GM13977 (cell line): ENCODE results near the gene LRRC15.

Source experiments
- DNase-seq: peaks from one replicate; pipeline ENCODE4 v3.0.0; 2012; ENCODE audit warnings: low spot score
- in situ Hi-C: fragments of 300-500 bp; cut with MboI; formaldehyde crosslinking; loops from one replicate; pipeline ENCODE4 v1.12.0; 2022; ENCODE audit warnings: low sequenced_read_pairs, low pct_unique_long_range_greater_than_20kb, mixed read lengths, inconsistent platforms; ENCODE audit not compliant: unreplicated experiment
- TF ChIP-seq, protein P1 (sequence below): IDR thresholded peaks from 2 replicates; pipeline ENCODE4 v1.5.1; 2012; ENCODE audit warnings: mild to moderate bottlenecking, control low read depth; ENCODE audit not compliant: insufficient read depth; ENCODE audit errors: extremely low read depth, missing control alignments

LRRC15 gene

DNA sequence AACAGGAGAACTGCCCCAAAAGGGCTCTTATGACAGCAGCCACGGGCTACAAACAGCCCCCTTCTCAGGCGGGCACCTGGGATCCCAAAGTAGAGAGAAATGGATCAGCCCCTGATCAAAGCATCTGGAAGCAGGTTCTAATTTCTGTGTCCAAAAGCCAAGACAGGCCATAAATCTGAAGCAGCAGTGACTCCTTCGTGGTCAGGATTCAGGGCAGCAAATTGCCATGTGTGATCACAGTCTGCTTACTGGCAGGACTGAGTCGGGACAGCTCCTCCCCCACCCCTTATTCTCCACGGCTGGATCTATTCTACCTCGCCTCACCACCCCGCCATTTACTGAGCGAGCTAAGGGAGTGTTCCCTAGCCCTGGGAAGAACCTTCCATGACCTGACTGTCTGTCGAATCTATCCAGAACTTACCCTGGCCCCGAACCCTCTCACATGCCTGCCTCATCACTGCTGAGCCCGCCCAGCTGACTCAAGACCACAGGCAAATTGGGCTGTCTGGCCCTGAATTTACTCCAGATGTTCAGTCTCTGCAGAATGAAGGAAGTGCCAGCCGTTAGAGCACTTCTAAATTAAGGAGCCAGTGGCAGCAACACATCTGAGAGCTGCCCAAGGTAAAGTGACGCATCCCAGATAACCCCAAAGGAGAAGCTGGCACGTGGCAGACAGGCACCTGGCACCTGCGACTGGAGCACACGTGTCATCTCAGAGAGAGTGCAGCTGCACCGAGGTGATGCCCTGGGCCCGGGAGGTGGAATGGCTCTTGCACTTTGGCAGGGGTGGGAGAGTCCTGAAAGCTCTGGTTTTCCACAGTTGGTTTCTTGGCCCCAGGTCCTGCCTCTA is 1.3 kb downstream of the LRRC15 start:
- TF ChIP-seq, protein P1, sequence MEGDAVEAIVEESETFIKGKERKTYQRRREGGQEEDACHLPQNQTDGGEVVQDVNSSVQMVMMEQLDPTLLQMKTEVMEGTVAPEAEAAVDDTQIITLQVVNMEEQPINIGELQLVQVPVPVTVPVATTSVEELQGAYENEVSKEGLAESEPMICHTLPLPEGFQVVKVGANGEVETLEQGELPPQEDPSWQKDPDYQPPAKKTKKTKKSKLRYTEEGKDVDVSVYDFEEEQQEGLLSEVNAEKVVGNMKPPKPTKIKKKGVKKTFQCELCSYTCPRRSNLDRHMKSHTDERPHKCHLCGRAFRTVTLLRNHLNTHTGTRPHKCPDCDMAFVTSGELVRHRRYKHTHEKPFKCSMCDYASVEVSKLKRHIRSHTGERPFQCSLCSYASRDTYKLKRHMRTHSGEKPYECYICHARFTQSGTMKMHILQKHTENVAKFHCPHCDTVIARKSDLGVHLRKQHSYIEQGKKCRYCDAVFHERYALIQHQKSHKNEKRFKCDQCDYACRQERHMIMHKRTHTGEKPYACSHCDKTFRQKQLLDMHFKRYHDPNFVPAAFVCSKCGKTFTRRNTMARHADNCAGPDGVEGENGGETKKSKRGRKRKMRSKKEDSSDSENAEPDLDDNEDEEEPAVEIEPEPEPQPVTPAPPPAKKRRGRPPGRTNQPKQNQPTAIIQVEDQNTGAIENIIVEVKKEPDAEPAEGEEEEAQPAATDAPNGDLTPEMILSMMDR: no peak
- in situ Hi-C loops: no loop called here
- no peak for DNase-seq

GRCh38 chr3:194365978-194366490 is 3.5 kb downstream of the LRRC15 start:
- in situ Hi-C loops: no loop called here
- DNase-seq: no peak
- TF ChIP-seq, protein P1: no peak

DNA sequence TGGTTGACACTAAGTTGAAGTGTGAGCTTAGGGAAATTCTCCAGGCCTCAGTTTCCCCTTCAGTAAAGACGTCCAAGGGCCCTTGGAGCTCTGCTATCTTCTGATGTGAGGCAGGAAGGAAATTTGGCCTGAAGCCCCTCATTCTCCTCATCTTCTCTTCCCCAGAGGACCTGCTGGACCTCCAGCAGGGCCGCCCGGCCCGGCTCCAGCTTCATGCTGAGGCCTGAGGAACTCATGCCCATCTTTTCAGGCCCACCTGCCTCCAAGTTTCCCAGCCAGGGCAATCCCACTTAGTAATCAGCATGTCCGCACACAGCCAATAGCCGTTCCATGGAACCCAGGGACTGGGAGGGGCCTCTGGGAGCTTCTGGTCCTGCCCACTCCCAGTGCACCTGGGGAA is 4.0 kb downstream of the LRRC15 start:
- no peak for DNase-seq
- TF ChIP-seq, protein P1: no peak
- in situ Hi-C loops: no loop called here

- TF ChIP-seq, protein P1: no peak
- no peak for DNase-seq
- in situ Hi-C loops: no loop called here
These were observed 4.7 kb downstream of the LRRC15 start for GRCh38 chr3:194364652-194365434.

GRCh38 chr3:194364314-194364651 is 5.3 kb downstream of the LRRC15 start:
- TF ChIP-seq, protein P1: no peak

DNA sequence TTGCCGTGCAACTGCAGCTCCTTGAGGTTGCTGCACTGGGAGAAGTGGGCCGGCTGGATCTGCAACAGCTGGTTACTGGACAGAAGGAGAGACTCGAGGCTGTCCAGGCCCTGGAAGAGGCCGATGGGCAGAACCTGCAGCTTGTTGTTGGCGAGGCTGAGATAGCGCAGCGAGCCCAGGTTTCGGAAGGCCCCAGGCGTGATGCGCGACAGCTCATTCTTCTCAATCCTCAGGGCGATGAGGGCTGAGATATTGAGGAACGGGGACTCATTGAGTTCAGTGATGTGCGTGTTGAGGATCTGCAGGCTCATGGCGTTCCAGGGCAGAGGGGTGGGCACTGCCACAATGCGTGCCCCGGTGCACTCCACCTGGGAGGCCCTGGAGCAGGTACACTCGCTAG is 9.0 kb downstream of the LRRC15 start:
- DNase-seq: no peak
- in situ Hi-C loops: no loop called here
- TF ChIP-seq, protein P1: no peak

More at GRCh38 chr3:194364314-194364651, 5.3 kb downstream of the LRRC15 start:
- DNase-seq: no peak
- in situ Hi-C loops: no loop called here
